Measurements from ENCODE around the gene TPRG1L. TPM values are rescaled to one million over a fixed set of nuclear protein-coding genes. Genes with fewer than 3 reads are reported as not detected.

TPRG1L gene
- total RNA-seq, 2 donors from 2014 or later: 27.4 to 37.6 TPM

GRCh38 chr1:3603156-3603555, 21.7 kb upstream of the TPRG1L start:
- no peaks in the 10 kb centered on the region for H3K36me3 ChIP-seq
- H3K27me3 ChIP-seq (replicated peaks; ENCODE audit: insufficient read depth): no peaks in the 10 kb centered on the region
- ATAC-seq (ENCODE audit: insufficient number of reproducible peaks, low FRiP score, low read depth) (no peak), DNase-seq (ENCODE audit: low spot score) (no peak)
- H3K4me1 ChIP-seq (ENCODE audit: control insufficient read depth in 1 of 2, low read depth in 2 of 2): no peaks in the 10 kb centered on the region
- H3K9me3 ChIP-seq: no peaks in the 10 kb centered on the region
- H3K27ac ChIP-seq: no peak overlapping the region
- no peak for TF ChIP-seq CTCF (IDR thresholded peaks at IDR 0.05)
- H3K4me3 ChIP-seq: no peak overlapping the region

- Histone ChIP-seq H3K27ac (no peak overlapping the region), H3K27me3 (replicated peaks; ENCODE audit: insufficient read depth) (no peaks in the 10 kb centered on the region), H3K4me3 (no peak overlapping the region), H3K36me3 (no peaks in the 10 kb centered on the region), H3K4me1 (ENCODE audit: control insufficient read depth in 1 of 2, low read depth in 2 of 2) (no peaks in the 10 kb centered on the region), H3K9me3 (no peaks in the 10 kb centered on the region)
- TF ChIP-seq CTCF (IDR thresholded peaks at IDR 0.05): no peak
- DNase-seq (ENCODE audit: low spot score) (no peak), ATAC-seq (ENCODE audit: insufficient number of reproducible peaks, low FRiP score, low read depth) (no peak)
Observed at GRCh38 chr1:3603571-3604467, 21.0 kb upstream of the TPRG1L start.

GRCh38 chr1:3604468-3604974, 20.3 kb upstream of the TPRG1L start:
- no peak overlapping the region for H3K27ac ChIP-seq
- ATAC-seq (ENCODE audit: insufficient number of reproducible peaks, low FRiP score, low read depth): no peak
- H3K4me1 ChIP-seq (ENCODE audit: control insufficient read depth in 1 of 2, low read depth in 2 of 2): no peaks in the 10 kb centered on the region
- H3K4me3 ChIP-seq: no peak overlapping the region
- no peaks in the 10 kb centered on the region for H3K36me3 ChIP-seq
- H3K27me3 ChIP-seq (replicated peaks; ENCODE audit: insufficient read depth): no peaks in the 10 kb centered on the region
- no peak for DNase-seq (ENCODE audit: low spot score)
- TF ChIP-seq CTCF (IDR thresholded peaks at IDR 0.05): no peak
- no peaks in the 10 kb centered on the region for H3K9me3 ChIP-seq

- Histone ChIP-seq H3K27me3 (replicated peaks; ENCODE audit: insufficient read depth) (no peaks in the 10 kb centered on the region), H3K9me3 (no peaks in the 10 kb centered on the region), H3K4me3 (no peak overlapping the region), H3K36me3 (no peaks in the 10 kb centered on the region), H3K4me1 (ENCODE audit: control insufficient read depth in 1 of 2, low read depth in 2 of 2) (peaks cover 0 to 2% of the 10 kb centered on the region in 2 donors), H3K27ac (no peak overlapping the region)
- ATAC-seq (ENCODE audit: insufficient number of reproducible peaks, low FRiP score, low read depth): no peak
- TF ChIP-seq CTCF (IDR thresholded peaks at IDR 0.05): no peak
- DNase-seq (ENCODE audit: low spot score): no peak
Observed at GRCh38 chr1:3604997-3605823, 19.6 kb upstream of the TPRG1L start.

All from thoracic aorta (tissue), 2 donors.